ENCODE results near the gene GATA5.

DNA sequence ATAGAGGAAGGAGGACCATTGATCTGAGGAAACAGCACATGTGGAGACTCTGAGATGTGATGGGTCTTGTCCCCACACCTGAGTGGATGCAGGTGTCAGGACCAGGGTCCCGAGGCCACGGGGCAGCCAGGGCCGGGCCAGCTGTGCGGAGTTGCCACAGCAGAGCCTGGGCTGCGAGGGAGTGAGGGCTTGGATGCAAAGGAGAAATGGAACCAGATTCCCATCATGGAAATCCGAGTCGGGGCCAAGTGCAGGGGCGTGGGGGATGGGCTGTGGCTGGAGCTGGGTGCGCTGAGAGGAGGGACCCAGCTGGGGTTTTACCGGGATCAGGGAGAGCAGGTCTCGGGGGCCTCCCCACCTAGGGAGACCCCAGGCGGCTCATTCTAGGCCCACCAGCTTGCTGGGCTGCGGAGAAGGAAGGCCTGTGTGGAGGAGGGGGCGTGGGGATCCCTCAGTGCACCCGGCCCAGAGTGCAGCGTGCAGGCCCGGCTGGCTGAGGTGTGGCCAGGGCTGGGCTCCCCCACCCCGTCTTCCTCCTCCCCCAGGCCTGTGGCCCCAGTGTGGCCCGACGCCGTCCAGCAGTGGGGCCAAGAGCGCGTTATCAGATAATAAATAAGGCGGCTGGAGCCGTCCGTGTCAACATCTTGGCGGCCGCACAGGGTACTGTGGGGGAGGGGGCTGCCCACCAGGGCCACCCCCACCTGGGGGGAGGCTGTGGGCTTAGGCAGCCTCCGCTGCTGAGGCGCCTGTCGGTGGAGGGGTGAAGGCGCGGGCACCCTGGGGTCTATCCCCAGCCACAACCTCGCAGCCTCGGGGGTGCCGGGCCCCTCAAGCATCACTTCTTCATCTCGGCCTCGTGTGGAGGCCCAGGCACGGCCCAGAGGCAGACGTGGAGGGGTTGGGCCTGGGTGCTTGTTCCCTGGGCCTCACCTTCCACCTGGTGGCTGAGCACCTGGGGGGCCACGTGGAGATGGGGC is 17.2 kb downstream of the GATA5 start:
- TF ChIP-seq SP1 (IDR thresholded peaks at IDR 0.05), result no peak
- no peak for TF ChIP-seq ELF4 (IDR thresholded peaks at IDR 0.05)
- no peak for TF ChIP-seq BHLHE40 (IDR thresholded peaks at IDR 0.05; ENCODE audit: borderline replicate concordance)
- TF ChIP-seq CTBP1 (IDR thresholded peaks at IDR 0.05; ENCODE audit: borderline replicate concordance), result no peak
- TF ChIP-seq FOXK2 (IDR thresholded peaks at IDR 0.05), result no peak
- no peak for TF ChIP-seq SUZ12 (IDR thresholded peaks at IDR 0.05)
- no peak for TF ChIP-seq L3MBTL2 (conservative IDR thresholded peaks at IDR 0.05)
- no peak for TF ChIP-seq LEF1 (IDR thresholded peaks at IDR 0.05; ENCODE audit: borderline replicate concordance)
- TF ChIP-seq TARDBP (IDR thresholded peaks at IDR 0.05), result no peak
- TF ChIP-seq FOXM1 (IDR thresholded peaks at IDR 0.05; ENCODE audit: borderline replicate concordance), result no peak
- TF ChIP-seq ARNT (IDR thresholded peaks at IDR 0.05), result no peak
- TF ChIP-seq FOXA1 (IDR thresholded peaks at IDR 0.05), result no peak
- TF ChIP-seq HDGF (IDR thresholded peaks at IDR 0.05; ENCODE audit: borderline replicate concordance), result no peak

All from HEK293T (cell line).